ENCODE data around the gene TM9SF1.

TM9SF1 gene

DNA sequence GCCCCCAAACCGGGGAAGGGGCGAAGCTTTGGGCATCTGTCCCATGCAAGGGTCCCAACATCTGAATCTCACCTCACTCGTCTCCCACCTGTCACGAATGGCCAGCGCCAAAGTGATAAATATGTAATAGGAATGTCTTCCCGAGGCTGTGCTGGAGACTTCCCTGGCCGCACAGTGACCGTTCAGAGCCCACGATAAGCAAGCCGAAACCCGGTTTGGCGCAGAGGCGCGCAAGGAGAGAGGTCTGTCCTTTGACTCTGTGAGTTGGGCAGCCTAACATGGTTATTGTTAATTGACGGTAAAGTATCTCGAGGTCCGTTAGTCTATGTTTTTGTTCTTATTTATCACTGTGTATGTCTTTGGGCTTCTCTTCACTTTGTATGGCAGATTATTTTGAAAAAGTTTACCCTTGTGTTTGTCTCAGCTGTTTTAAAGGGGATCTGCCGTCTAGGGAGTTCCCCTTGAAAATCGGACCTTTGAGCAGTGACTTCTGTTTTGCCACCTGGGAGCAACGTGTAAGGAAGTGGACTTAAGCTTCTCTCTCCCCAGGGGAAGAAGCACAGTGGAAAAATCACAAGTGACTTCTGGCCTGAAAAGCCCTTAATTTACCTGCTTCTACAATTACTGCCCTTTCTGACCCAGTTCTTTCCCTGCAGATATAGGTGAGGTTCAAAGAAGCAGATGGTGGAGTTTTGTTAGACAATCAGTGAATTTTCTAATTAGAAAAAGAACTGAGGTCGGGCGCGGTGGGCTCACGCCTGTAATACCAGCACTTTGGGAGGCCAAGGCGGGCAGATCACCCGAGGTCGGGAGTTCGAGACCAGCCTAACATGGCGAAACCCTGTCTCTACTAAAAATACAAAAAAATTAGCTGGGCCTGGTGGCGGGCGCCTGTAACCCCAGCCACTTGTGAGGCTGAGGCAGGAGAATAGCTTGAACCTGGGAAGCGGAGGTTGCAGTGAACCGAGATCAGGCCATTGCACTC lies 1.1 kb upstream of the TM9SF1 start:
- DNase-seq (ENCODE audit: low spot score), result peak; percentile 74

- no peak for DNase-seq (ENCODE audit: low spot score)
Measured at GRCh38 chr14:24194873-24195185, 412 bp downstream of the TM9SF1 start.

- no peak for DNase-seq (ENCODE audit: low spot score)
Measured at GRCh38 chr14:24194186-24194872, 912 bp downstream of the TM9SF1 start.

DNA sequence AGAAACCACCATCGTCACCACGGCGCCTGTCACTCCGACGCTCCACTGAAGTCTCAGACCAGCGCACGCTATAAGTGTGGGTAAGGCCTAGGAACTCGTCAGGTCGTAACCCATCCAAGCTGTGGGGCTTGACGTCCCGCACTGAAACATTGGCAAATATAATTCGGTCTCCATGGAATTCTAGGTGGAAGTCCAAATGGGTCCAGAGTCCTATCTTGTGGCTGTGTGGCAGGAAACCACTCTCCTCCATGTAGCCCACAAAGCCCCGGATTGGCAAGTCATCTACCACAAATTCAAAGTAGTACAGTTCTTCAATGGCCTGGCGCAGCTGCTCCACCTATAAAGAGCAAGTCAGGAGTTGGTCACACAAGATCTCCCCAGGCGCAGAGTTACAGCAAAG lies 2.3 kb downstream of the TM9SF1 start:
- DNase-seq (ENCODE audit: low spot score), result no peak

- DNase-seq (ENCODE audit: low spot score), result no peak
Measured at GRCh38 chr14:24190416-24190815, 4.8 kb downstream of the TM9SF1 start.

GRCh38 chr14:24189460-24189859 lies 5.8 kb downstream of the TM9SF1 start:
- no peak for DNase-seq (ENCODE audit: low spot score)

DNA sequence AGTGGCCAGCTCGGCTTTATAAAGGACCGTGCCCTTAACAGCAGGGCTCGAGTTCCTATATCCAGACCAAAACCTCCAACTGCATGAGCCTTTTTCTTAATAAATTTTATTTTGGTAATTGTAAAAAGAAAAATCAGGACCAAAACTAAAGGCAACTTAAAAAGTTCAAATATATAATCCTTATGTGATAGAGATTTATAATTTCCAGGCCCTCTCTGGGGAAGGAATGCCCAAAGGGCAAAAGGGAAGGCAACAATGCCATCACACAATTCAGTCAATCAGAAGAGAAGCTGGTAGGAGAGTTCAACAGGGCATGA lies 6.2 kb downstream of the TM9SF1 start:
- DNase-seq (ENCODE audit: low spot score), result no peak

DNA sequence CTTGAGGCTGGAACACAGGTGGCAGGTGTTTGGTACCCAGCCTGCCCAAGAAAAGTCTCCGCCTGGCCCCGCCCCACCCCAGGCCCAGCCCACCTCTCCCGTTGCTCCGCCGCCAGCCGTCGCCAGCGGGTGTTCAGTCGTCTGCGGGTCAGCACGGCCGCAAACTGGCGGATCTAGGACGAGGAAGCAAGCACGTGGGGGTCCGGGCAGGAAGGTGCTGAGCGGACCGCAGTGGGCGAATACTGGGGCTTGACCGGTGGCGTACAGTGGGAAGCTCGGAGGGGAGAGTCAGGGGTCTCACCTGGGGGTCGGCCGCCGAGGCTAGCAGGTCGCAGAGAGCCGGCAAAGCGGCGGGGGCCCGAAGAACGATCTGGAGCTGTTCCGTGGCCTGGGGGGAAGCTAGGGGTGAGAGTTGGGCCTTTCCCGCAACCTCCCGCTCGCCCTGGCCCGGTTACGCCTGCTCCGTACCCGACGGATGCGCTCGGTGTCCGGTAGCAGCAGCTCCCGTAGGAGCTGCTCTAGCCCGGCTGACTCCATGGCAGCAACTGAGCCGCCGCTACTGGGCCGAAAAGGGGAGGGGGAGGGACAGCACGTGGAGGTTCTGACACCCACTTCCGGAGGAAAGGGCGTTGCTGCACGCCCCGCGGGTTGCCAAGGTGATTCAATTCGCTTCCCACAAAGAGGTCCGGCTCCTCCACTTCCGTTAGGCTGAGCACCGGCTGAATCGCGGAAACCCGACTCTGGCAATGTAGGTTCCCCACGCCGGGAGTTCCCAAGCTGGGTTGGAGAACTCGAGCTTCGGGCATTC lies 6.8 kb downstream of the TM9SF1 start, which contains the start of gene IPO4:
IPO4 (minus strand) TSS at position 566 of the 808 bp plus-strand sequence; CDS start at position 537, 29 bp downstream.
- peak; percentile 97 for DNase-seq (ENCODE audit: low spot score)

GRCh38 chr14:24187539-24187915 lies 7.7 kb downstream of the TM9SF1 start:
- DNase-seq (ENCODE audit: low spot score), result no peak

DNA sequence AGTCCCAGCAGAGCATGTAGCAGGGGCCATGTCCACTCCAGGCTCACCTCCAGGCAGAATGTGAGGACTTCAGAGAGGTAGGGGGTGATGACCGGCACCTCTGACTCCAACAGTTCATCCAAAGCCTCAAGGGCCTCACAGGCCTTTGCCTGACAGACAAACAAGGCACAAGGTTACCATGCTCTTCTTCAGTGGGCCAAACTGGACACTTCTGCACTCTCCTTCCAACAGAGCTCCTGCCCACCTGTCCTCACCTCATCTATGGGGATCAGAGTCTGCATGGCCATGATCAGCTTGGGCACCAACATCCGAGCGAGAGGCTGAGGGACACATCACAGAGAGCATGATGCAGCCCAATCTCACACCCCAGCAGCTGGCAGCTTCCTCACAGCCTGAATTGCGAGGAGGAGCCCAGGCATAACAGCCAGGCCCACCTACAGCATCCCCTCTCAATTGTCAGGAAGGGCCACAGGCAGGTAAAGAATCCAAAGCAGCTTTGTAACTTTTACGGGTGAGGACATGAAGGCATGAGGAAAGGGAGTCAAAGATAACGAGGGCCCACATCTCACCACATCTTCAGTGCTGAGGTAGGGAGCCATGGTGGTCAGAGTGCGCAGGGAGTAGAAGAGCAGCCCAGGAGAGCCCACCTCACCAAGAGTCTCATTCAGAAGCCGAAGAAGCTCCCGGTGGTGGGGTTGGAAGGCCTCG lies 8.3 kb downstream of the TM9SF1 start:
- no peak for DNase-seq (ENCODE audit: low spot score)

GRCh38 chr14:24185741-24186140 lies 9.5 kb downstream of the TM9SF1 start:
- no peak for DNase-seq (ENCODE audit: low spot score)

- DNase-seq (ENCODE audit: low spot score), result no peak
Measured at GRCh38 chr14:24185026-24185425, 10.2 kb downstream of the TM9SF1 start.

DNA sequence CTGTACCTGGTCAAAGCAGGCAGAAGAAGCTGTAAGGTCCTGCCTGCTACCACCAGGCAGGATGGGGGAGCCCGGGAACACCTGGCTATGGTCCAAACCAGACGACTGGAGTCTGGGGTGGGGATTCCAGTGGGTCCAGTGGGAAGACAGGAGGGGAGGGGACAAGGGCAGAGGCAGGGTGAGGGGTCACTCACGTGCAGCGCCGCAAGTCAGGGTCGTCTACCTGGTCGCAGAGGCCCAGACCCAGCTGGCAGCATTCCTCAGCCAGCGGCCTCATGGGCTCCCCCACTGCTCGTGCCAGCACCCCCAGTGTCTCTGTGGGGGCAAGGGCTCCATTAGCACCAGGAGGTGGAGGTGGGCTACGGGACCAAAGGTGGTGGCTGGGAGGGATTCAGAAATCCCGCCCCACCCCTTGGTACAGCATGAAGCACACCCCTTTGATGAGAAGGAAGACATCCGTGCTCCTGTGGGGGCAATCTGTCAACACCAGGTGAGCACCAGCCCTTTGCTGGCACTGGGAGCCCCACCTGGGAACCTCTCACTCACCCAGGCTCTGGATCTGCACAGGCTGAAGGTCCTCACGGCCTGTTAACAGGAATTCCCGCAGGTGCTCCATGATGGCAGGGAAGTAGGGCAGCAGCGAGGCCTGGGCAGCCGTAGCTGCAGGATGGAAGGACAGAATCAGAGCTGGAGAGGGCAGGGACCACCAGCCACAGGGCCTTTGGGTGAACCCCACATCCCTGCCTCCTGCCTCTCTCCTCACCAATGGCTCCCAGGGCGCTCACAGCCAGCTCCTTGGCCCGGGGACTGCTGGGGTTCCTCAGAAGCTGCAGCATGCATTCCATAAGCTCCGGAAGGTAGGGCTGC lies 10.9 kb downstream of the TM9SF1 start:
- DNase-seq (ENCODE audit: low spot score), result no peak

GRCh38 chr14:24183014-24183481 lies 12.2 kb downstream of the TM9SF1 start:
- no peak for DNase-seq (ENCODE audit: low spot score)

DNA sequence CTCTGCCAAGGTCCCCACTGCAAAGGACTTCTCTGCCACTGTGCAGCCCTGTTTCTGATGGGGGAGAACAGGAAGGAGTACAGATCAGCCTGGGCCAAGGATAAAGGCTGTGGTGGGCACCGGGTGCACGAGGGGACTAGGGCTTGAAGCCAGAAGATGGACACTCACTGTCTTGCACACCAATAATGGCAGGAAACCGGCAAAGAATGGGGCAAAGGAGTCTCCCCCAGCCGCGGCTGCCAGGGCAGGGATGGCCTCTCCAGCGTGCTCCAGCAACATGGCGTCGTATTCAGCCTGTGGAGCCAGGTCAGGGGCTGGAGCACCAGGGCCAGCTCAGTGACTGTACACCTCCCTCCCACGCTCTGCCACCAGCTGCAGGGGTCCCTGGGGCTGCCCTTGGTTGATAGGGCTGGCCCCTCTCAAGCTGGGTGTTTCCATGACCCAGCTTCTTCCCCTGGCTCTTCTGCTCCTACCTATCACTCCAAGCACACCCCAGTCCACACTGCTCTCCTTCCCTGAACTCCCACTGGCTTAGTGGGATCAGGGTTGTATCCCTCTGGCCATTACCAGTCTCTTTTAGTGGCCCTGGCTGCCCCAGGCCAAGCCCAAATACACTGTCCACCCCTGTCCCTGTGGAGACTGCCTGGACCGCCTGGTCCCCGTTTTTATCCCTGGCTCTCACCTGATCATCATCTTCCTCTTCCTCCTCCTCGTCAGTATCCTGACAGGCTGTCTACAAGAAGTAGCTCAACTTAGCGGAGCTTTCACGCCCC lies 12.9 kb downstream of the TM9SF1 start:
- DNase-seq (ENCODE audit: low spot score), result no peak

GRCh38 chr14:24181371-24182077 lies 13.7 kb downstream of the TM9SF1 start:
- no peak for DNase-seq (ENCODE audit: low spot score)

- DNase-seq (ENCODE audit: low spot score), result no peak
Measured at GRCh38 chr14:24179961-24180796, 15.1 kb downstream of the TM9SF1 start.

DNA sequence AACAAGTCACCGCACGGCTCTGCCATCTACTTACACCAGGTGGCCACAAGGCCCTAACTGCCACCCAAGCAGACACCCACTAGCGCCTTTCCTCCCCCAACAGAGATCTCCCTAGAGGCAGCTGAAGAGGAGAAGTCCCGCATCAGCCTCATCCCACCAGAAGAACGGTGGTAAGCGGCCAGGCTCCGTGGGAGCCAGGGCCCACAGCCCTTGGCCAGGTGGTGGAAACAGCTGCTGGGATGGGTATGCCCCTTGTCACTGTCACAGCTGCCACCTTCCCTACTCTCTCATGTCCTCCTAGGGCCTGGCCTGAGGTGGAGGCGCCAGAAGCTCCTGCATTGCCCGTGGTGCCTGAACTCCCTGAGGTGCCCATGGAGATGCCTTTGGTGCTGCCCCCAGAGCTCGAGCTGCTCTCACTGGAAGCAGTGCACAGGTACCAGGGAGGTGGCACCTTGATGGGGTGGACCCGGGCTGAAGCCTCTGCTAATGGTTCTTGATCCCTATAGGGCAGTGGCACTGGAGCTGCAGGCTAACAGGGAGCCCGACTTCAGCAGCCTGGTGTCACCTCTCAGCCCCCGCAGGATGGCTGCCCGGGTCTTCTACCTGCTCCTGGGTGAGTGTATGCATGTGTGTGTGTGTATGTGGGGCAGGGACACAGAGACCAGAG lies 15.8 kb downstream of the TM9SF1 start:
- DNase-seq (ENCODE audit: low spot score), result no peak

Measured in NAMALWA (cell line).